ENCODE results near the gene TENM4.

The TENM4 gene

DNA sequence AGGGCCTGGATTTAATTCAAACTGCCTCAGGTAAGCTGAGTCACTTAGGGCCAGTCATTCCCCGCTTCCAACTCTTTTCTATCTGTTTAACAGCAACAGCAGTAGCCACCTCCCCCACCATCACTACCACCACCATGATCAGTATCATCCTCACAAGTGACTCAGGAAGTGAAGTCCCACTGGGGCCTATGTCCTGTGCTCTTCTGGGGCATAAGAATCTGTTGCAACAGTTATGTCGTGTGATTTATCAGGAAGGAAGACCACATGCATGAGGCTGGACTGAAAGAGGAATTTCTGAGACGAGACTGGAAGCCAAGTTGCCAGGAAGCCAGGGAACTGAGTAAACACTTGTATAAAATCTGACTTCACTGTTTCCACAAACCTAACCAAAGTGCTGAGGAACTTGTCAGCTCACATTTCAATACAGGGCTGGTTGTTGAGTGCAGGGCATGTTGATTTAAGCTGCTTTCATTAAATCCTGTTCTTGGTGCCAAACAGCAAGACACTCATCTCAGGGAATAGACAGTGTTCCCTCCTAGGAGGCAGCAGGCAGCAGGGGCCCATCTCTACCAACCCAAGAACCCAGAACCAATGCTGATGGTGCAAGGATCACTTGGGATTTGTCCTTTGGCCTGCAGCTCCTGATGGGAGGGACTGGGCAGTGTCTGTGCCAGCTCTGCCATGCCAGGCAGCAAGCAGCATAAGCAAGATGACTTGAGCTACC, 639.5 kb downstream of the TENM4 start:
- peak; percentile 86 for ATAC-seq

DNA sequence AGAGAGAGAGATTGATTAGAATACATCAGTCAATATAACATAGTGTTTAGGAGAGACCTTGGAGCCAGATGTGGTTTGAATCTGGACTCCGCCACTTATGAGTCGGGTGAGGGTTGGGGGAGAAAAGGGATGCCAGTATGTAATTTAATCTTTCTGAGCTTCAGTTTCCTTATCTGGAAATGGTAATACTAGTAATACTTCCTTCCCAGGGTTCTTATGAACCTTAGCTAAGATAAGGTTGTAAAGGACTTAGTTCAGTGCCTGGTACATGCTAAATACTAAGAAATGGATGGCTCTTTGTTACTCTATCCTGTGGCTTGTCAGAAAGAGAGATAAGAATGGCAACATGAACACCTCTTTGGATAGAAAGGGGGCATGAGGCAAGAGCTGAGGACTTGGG, 640.1 kb downstream of the TENM4 start:
- no peak for ATAC-seq
- TF ChIP-seq, protein P1, sequence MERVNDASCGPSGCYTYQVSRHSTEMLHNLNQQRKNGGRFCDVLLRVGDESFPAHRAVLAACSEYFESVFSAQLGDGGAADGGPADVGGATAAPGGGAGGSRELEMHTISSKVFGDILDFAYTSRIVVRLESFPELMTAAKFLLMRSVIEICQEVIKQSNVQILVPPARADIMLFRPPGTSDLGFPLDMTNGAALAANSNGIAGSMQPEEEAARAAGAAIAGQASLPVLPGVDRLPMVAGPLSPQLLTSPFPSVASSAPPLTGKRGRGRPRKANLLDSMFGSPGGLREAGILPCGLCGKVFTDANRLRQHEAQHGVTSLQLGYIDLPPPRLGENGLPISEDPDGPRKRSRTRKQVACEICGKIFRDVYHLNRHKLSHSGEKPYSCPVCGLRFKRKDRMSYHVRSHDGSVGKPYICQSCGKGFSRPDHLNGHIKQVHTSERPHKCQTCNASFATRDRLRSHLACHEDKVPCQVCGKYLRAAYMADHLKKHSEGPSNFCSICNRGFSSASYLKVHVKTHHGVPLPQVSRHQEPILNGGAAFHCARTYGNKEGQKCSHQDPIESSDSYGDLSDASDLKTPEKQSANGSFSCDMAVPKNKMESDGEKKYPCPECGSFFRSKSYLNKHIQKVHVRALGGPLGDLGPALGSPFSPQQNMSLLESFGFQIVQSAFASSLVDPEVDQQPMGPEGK (CRISPR knock-in tag; IDR thresholded peaks at IDR 0.05; ENCODE audit: borderline replicate concordance): no peak
- no peak for TF ChIP-seq ESRRG (CRISPR knock-in tag; IDR thresholded peaks at IDR 0.05)

More for the DNA sequence above, 639.5 kb downstream of the TENM4 start:
- no peak for TF ChIP-seq PPARA (CRISPR knock-in tag; IDR thresholded peaks at IDR 0.05; ENCODE audit: borderline replicate concordance)
- no peak for TF ChIP-seq ISL1 (CRISPR knock-in tag; IDR thresholded peaks at IDR 0.05)
- TF ChIP-seq, protein P2, sequence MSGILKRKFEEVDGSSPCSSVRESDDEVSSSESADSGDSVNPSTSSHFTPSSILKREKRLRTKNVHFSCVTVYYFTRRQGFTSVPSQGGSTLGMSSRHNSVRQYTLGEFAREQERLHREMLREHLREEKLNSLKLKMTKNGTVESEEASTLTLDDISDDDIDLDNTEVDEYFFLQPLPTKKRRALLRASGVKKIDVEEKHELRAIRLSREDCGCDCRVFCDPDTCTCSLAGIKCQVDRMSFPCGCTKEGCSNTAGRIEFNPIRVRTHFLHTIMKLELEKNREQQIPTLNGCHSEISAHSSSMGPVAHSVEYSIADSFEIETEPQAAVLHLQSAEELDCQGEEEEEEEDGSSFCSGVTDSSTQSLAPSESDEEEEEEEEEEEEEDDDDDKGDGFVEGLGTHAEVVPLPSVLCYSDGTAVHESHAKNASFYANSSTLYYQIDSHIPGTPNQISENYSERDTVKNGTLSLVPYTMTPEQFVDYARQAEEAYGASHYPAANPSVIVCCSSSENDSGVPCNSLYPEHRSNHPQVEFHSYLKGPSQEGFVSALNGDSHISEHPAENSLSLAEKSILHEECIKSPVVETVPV (CRISPR knock-in tag; IDR thresholded peaks at IDR 0.05): no peak
- TF ChIP-seq ESRRG (CRISPR knock-in tag; IDR thresholded peaks at IDR 0.05): no peak
- TF ChIP-seq ZC3H10 (CRISPR knock-in tag; IDR thresholded peaks at IDR 0.05): no peak
- no peak for TF ChIP-seq TCF4 (CRISPR knock-in tag; IDR thresholded peaks at IDR 0.05; ENCODE audit: borderline replicate concordance)
- TF ChIP-seq ZFP3 (CRISPR knock-in tag; IDR thresholded peaks at IDR 0.05): no peak
- TF ChIP-seq, protein P3, sequence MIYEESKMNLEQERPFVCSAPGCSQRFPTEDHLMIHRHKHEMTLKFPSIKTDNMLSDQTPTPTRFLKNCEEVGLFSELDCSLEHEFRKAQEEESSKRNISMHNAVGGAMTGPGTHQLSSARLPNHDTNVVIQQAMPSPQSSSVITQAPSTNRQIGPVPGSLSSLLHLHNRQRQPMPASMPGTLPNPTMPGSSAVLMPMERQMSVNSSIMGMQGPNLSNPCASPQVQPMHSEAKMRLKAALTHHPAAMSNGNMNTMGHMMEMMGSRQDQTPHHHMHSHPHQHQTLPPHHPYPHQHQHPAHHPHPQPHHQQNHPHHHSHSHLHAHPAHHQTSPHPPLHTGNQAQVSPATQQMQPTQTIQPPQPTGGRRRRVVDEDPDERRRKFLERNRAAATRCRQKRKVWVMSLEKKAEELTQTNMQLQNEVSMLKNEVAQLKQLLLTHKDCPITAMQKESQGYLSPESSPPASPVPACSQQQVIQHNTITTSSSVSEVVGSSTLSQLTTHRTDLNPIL (CRISPR knock-in tag; IDR thresholded peaks at IDR 0.05; ENCODE audit: low read depth): no peak
- no peak for TF ChIP-seq GLIS3 (CRISPR knock-in tag; IDR thresholded peaks at IDR 0.05)

DNA sequence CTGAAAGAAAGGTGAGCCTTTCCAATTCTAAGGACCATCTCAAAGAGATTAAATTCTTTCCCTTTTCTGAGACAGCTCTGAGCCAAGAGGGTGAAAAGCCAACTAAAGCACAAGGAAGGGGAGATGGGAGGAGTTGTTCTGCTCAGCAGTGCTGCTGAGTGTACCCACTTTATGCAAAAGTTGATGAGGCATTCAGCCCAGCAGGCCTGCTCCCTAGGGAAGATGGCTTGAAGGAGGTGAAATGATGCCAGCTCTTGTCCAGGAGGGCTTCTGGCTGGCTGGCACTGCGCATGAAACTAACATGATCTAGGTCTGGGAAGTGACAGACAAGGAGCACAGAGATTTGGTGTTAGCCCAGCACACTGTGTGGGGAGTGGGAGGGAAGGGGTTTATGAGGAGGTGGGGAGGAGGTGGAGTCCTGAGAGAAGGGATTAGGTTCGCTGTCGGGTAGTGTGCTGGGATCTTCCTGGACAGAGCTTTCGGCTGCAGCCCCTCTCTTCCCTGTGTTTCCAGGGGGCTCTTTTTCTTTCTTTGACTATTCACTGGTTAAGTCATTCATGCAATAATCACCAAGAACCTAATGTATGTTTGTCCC, 640.6 kb downstream of the TENM4 start:
- ATAC-seq: no peak
- TF ChIP-seq, protein P3 (CRISPR knock-in tag; IDR thresholded peaks at IDR 0.05; ENCODE audit: low read depth): no peak
- TF ChIP-seq ZFP30 (CRISPR knock-in tag; IDR thresholded peaks at IDR 0.05) (no peak), ZNF70 (CRISPR knock-in tag; IDR thresholded peaks at IDR 0.05) (no peak), BACH2 (CRISPR knock-in tag; IDR thresholded peaks at IDR 0.05; ENCODE audit: borderline replicate concordance) (no peak), ISL1 (CRISPR knock-in tag; IDR thresholded peaks at IDR 0.05) (no peak), TCF4 (CRISPR knock-in tag; IDR thresholded peaks at IDR 0.05; ENCODE audit: borderline replicate concordance) (no peak)
- TF ChIP-seq, protein P2 (CRISPR knock-in tag; IDR thresholded peaks at IDR 0.05): no peak

DNA sequence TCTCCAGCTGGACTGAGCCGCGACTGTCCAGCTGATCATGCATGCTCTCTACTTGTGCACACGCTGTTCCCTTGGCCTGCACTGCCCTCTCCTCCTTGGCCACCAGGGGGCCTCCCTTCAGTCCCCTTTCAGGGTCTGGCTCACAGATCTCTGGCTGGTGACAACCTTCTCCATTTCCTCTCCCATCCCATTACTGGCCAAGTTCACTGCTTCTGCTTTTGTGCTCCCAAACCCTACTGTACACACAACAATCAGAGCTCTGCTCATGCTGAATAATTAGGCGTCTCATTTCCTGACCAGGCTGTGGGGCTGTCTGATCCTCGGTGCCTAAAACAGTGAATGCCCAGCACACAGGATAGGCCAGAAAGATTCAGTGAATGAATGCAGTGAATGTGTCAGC, 642.2 kb downstream of the TENM4 start:
- peak; percentile 83 for ATAC-seq
- TF ChIP-seq, protein P3 (CRISPR knock-in tag; IDR thresholded peaks at IDR 0.05; ENCODE audit: low read depth): no peak
- no peak for TF ChIP-seq GLIS3 (CRISPR knock-in tag; IDR thresholded peaks at IDR 0.05)
- TF ChIP-seq ZFP3 (CRISPR knock-in tag; IDR thresholded peaks at IDR 0.05): no peak
- TF ChIP-seq, protein P1 (CRISPR knock-in tag; IDR thresholded peaks at IDR 0.05; ENCODE audit: borderline replicate concordance): no peak
- TF ChIP-seq TOX (CRISPR knock-in tag; IDR thresholded peaks at IDR 0.05; ENCODE audit: borderline replicate concordance): no peak
- TF ChIP-seq ZNF8 (CRISPR knock-in tag; IDR thresholded peaks at IDR 0.05): no peak
- TF ChIP-seq PPARA (CRISPR knock-in tag; IDR thresholded peaks at IDR 0.05; ENCODE audit: borderline replicate concordance): no peak
- TF ChIP-seq, protein P4, sequence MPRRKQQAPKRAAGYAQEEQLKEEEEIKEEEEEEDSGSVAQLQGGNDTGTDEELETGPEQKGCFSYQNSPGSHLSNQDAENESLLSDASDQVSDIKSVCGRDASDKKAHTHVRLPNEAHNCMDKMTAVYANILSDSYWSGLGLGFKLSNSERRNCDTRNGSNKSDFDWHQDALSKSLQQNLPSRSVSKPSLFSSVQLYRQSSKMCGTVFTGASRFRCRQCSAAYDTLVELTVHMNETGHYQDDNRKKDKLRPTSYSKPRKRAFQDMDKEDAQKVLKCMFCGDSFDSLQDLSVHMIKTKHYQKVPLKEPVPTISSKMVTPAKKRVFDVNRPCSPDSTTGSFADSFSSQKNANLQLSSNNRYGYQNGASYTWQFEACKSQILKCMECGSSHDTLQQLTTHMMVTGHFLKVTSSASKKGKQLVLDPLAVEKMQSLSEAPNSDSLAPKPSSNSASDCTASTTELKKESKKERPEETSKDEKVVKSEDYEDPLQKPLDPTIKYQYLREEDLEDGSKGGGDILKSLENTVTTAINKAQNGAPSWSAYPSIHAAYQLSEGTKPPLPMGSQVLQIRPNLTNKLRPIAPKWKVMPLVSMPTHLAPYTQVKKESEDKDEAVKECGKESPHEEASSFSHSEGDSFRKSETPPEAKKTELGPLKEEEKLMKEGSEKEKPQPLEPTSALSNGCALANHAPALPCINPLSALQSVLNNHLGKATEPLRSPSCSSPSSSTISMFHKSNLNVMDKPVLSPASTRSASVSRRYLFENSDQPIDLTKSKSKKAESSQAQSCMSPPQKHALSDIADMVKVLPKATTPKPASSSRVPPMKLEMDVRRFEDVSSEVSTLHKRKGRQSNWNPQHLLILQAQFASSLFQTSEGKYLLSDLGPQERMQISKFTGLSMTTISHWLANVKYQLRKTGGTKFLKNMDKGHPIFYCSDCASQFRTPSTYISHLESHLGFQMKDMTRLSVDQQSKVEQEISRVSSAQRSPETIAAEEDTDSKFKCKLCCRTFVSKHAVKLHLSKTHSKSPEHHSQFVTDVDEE (CRISPR knock-in tag; IDR thresholded peaks at IDR 0.05): no peak
- TF ChIP-seq ZFP30 (CRISPR knock-in tag; IDR thresholded peaks at IDR 0.05): no peak
- no peak; the same call in 1 of the 2 replicates for TF ChIP-seq TCF4 (CRISPR knock-in tag; IDR thresholded peaks at IDR 0.05; ENCODE audit: borderline replicate concordance)
- TF ChIP-seq ZNF70 (CRISPR knock-in tag; IDR thresholded peaks at IDR 0.05): no peak
- no peak for TF ChIP-seq SNAI2 (CRISPR knock-in tag; IDR thresholded peaks at IDR 0.05)
